ENCODE measurements around the gene TBC1D16. TPM values are rescaled to one million over a fixed set of nuclear protein-coding genes. Genes with fewer than 3 reads are reported as not detected.

The TBC1D16 gene
- total RNA-seq = 14.0 TPM
- long read RNA-seq, full-length matches to known transcripts = 2 of 22 reads
- long read RNA-seq, partial matches to known transcripts = 3 of 22 reads
- long read RNA-seq, other reads (novel, unspliced or antisense) = 17 of 22 reads

GRCh38 chr17:80035687-80035936, at the start of gene TBC1D16:
Gene TBC1D16, minus strand, starts transcription at chr17:80035872. Its CDS starts 22,325 bp downstream, at chr17:80013547.
- DNase-seq = no peak
- ATAC-seq (ENCODE audit: poor library complexity) = no peak
- intact Hi-C loops (cut with DNase I) = no loop called here

GRCh38 chr17:80084773-80085172, 49.1 kb upstream of the TBC1D16 start:
- ATAC-seq (ENCODE audit: poor library complexity) (no peak), DNase-seq (peak; percentile 35)
- intact Hi-C loops (cut with DNase I) = no loop called here

- DNase-seq (peak; percentile 36), ATAC-seq (ENCODE audit: poor library complexity) (no peak)
- intact Hi-C loops (cut with DNase I) = no loop called here
Observed at GRCh38 chr17:80083136-80083661, 47.5 kb upstream of the TBC1D16 start.

- peak; percentile 53 for DNase-seq
- intact Hi-C loops (cut with DNase I) = no loop called here
Observed at GRCh38 chr17:80082403-80083135, 46.9 kb upstream of the TBC1D16 start.

GRCh38 chr17:80081596-80081995, 45.9 kb upstream of the TBC1D16 start:
- intact Hi-C loops (cut with DNase I) = no loop called here
- ATAC-seq (ENCODE audit: poor library complexity) = no peak
- DNase-seq = peak; percentile 21

More at GRCh38 chr17:80082403-80083135, 46.9 kb upstream of the TBC1D16 start:
- peak; percentile 79 for ATAC-seq (ENCODE audit: poor library complexity)

- intact Hi-C loops (cut with DNase I) = no loop called here
- DNase-seq (no peak), ATAC-seq (ENCODE audit: poor library complexity) (no peak)
Observed at GRCh38 chr17:80080081-80080480, 44.4 kb upstream of the TBC1D16 start.

- DNase-seq = no peak
- ATAC-seq (ENCODE audit: poor library complexity) = no peak
- intact Hi-C loops (cut with DNase I) = no loop called here
Observed at GRCh38 chr17:80072410-80072809, 36.7 kb upstream of the TBC1D16 start.

GRCh38 chr17:80071116-80071841, 35.6 kb upstream of the TBC1D16 start:
- intact Hi-C loops (cut with DNase I) = no loop called here
- ATAC-seq (ENCODE audit: poor library complexity) = peak; percentile 63

GRCh38 chr17:80070375-80071115, 34.9 kb upstream of the TBC1D16 start:
- intact Hi-C loops (cut with DNase I) = no loop called here

More at GRCh38 chr17:80071116-80071841, 35.6 kb upstream of the TBC1D16 start:
- peak; percentile 75 for DNase-seq

GRCh38 chr17:80068301-80069222, 32.9 kb upstream of the TBC1D16 start:
- ATAC-seq (ENCODE audit: poor library complexity) (peak; percentile 33), DNase-seq (peak; percentile 61)
- intact Hi-C loops (cut with DNase I) = no loop called here

More at GRCh38 chr17:80070375-80071115, 34.9 kb upstream of the TBC1D16 start:
- ATAC-seq (ENCODE audit: poor library complexity) (peak; percentile 30), DNase-seq (no peak)

- intact Hi-C loops (cut with DNase I) = no loop called here
- ATAC-seq (ENCODE audit: poor library complexity) (no peak), DNase-seq (no peak)
Observed at GRCh38 chr17:80067393-80067986, 31.8 kb upstream of the TBC1D16 start.

- no peak for ATAC-seq (ENCODE audit: poor library complexity)
- intact Hi-C loops (cut with DNase I) = no loop called here
- no peak for DNase-seq
Observed at GRCh38 chr17:80065478-80066170, 30.0 kb upstream of the TBC1D16 start.

GRCh38 chr17:80064696-80065095, 29.0 kb upstream of the TBC1D16 start:
- intact Hi-C loops (cut with DNase I) = no loop called here
- DNase-seq (no peak), ATAC-seq (ENCODE audit: poor library complexity) (no peak)

GRCh38 chr17:80063830-80064585, 28.3 kb upstream of the TBC1D16 start:
- DNase-seq (peak; percentile 70), ATAC-seq (ENCODE audit: poor library complexity) (peak; percentile 60)
- intact Hi-C loops (cut with DNase I) = no loop called here

GRCh38 chr17:80061421-80061820, 25.7 kb upstream of the TBC1D16 start:
- ATAC-seq (ENCODE audit: poor library complexity) (no peak), DNase-seq (no peak)
- intact Hi-C loops (cut with DNase I) = no loop called here

- intact Hi-C loops (cut with DNase I) = no loop called here
- ATAC-seq (ENCODE audit: poor library complexity) (no peak), DNase-seq (no peak)
Observed at GRCh38 chr17:80060644-80061043, 25.0 kb upstream of the TBC1D16 start.
